Smooth muscle cell (in vitro differentiated cells): ENCODE data around the gene MTFP1. TPM values are rescaled to one million over a fixed set of nuclear protein-coding genes. Genes with fewer than 3 reads are reported as not detected.

Source experiments
- DNase-seq: peaks from one replicate; lab custom pipeline; 2025; ENCODE audit not compliant: unreplicated experiment; lab: John Stamatoyannopoulos, UW
- H2AFZ ChIP-seq: fragments of 200-600 bp; sonication (generic); 2 replicates; pipeline ENCODE4 v1.6.0; 2016; ENCODE audit warnings: antibody characterized with exemption, low read depth, mild to moderate bottlenecking
- H3F3A ChIP-seq: fragments of 200-600 bp; sonication (generic); 2 replicates; pipeline ENCODE4 v1.6.0; 2017; ENCODE audit warnings: antibody characterized with exemption, low read depth
- H3K27ac ChIP-seq: fragments of 200-600 bp; sonication (generic); 2 replicates; pipeline ENCODE4 v1.5.1; 2016; ENCODE audit warnings: low read depth, mild to moderate bottlenecking
- H3K27me3 ChIP-seq: fragments of 200-600 bp; sonication (generic); 2 replicates; pipeline ENCODE4 v1.6.1; 2016; ENCODE audit warnings: low read depth, mild to moderate bottlenecking
- H3K36me3 ChIP-seq: fragments of 200-600 bp; sonication (generic); 2 replicates; pipeline ENCODE4 v1.5.1; 2016; ENCODE audit warnings: low read depth
- H3K4me1 ChIP-seq: fragments of 200-600 bp; sonication (generic); 2 replicates; pipeline ENCODE4 v1.5.1; 2016; ENCODE audit warnings: low read depth
- H3K4me2 ChIP-seq: fragments of 200-600 bp; sonication (generic); 2 replicates; pipeline ENCODE4 v1.6.0; 2016; ENCODE audit warnings: mild to moderate bottlenecking
- H3K4me3 ChIP-seq: fragments of 200-600 bp; sonication (generic); 2 replicates; pipeline ENCODE4 v1.5.1; 2016; ENCODE audit warnings: mild to moderate bottlenecking
- H3K79me2 ChIP-seq: fragments of 200-600 bp; sonication (generic); 2 replicates; pipeline ENCODE4 v1.6.0; 2016; ENCODE audit warnings: low read depth, mild to moderate bottlenecking
- H3K9ac ChIP-seq: fragments of 200-600 bp; sonication (generic); 2 replicates; pipeline ENCODE4 v1.6.0; 2016; ENCODE audit warnings: low read depth
- H3K9me3 ChIP-seq: fragments of 200-600 bp; sonication (generic); replicated peaks from 2 replicates; pipeline ENCODE4 v1.5.1; 2016; ENCODE audit warnings: low read depth
- H4K20me1 ChIP-seq: fragments of 200-600 bp; sonication (generic); 2 replicates; pipeline ENCODE4 v1.6.0; 2016; ENCODE audit warnings: low read depth
- WGBS: methylation state at CpG from one replicate; pipeline ENCODE4 v1.1.7; 2016; ENCODE audit warnings: low lambda C conversion rate; 5-methylcytosine and 5-hydroxymethylcytosine counted together
- polyA plus RNA-seq: library from polyadenylated mRNA; unstranded; fragments of >200 nt; fragmentation: Nextera tagmentation; extraction: Ambion mirVana; gene quantifications from 2 replicates; pipeline ENCODE4 v1.2.1, GENCODE V29; 2016
- total RNA-seq: library from RNA; depleted of rRNA; stranded (reverse); fragments of >200 nt; gene quantifications from 2 replicates; pipeline ENCODE4 v1.2.3, GENCODE V29; 2014
- TF ChIP-seq, protein P1 (sequence below): fragments of 200-600 bp; sonication (generic); IDR thresholded peaks from 2 replicates; pipeline ENCODE4 v1.5.1; 2017; ENCODE audit warnings: borderline replicate concordance, mild to moderate bottlenecking, antibody characterized with exemption; ENCODE audit not compliant: insufficient read depth, poor library complexity, severe bottlenecking

MTFP1 gene
- total and polyA plus RNA-seq, 2 experiments from 2014 or later: 14.4 to 30.9 TPM

DNA sequence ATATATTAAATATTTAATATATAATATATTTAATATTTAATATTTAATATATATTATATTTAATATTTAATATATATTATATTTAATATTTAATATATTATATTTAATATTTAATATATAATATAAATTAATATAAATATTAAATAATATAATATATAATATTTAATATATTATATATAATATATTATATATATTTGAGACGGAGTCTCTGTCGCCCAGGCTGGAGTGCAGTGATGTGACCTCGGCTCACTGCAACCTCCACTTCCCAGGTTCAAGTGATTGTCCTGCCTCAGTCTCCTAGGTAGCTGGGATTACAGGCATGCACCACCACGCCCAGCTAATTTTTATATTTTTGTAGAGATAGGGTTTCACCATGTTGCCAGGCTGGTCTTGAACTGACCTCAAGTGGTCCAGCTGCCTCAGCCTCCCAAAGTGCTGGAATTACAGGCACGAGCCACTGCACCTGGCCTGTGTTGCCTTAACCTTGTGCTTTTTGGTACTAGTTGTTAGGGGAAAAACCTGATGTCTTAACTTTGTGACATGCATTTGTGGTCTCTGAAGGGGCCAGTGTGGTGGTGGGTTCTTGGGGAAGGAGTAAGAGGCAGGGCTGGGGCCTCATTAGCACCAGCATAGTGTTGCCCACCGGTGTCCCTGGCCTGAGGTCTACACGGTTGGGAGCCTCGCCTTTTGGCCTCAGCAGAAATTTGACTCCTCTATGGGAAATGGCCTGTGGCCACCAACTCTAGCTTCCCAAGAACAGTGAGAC lies 29.7 kb downstream of the MTFP1 start:
- Histone ChIP-seq H4K20me1 (no peaks in the 10 kb centered on the region), H3K27me3 (no peaks in the 10 kb centered on the region), H3K4me3 (no peak overlapping the region), H2AFZ (no peak overlapping the region), H3K79me2 (no peaks in the 10 kb centered on the region), H3F3A (no peaks in the 10 kb centered on the region), H3K9me3 (no peaks in the 10 kb centered on the region), H3K4me1 (no peaks in the 10 kb centered on the region), H3K4me2 (no peak overlapping the region), H3K9ac (no peak overlapping the region), H3K27ac (no peak overlapping the region), H3K36me3 (no peaks in the 10 kb centered on the region)
- TF ChIP-seq, protein P1, sequence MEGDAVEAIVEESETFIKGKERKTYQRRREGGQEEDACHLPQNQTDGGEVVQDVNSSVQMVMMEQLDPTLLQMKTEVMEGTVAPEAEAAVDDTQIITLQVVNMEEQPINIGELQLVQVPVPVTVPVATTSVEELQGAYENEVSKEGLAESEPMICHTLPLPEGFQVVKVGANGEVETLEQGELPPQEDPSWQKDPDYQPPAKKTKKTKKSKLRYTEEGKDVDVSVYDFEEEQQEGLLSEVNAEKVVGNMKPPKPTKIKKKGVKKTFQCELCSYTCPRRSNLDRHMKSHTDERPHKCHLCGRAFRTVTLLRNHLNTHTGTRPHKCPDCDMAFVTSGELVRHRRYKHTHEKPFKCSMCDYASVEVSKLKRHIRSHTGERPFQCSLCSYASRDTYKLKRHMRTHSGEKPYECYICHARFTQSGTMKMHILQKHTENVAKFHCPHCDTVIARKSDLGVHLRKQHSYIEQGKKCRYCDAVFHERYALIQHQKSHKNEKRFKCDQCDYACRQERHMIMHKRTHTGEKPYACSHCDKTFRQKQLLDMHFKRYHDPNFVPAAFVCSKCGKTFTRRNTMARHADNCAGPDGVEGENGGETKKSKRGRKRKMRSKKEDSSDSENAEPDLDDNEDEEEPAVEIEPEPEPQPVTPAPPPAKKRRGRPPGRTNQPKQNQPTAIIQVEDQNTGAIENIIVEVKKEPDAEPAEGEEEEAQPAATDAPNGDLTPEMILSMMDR: no peak
- no peak for DNase-seq
- 93% methylated on average over 8 of the region's 8 CpGs for WGBS

DNA sequence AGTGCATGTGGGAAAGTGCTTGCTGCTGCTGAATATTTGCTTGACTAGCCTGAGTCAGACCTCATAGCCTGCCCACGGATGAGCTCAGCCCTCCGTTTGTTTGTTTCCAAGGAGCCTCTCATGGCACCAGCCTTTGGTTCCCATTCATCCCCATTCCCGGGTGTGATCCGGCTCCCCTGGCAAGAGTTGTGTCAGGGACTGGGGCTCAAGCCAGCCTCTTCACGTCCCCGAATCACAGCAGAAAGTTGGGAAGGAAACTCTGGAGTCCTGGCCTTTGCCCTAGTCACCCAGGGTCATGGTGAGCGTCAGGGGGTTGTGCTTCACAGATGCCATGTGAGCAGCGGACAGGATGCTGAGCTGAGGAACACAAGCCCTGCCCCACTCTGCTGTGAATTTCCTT lies 32.4 kb downstream of the MTFP1 start:
- Histone ChIP-seq H2AFZ (no peak overlapping the region), H3K4me3 (no peak overlapping the region), H3K9me3 (no peaks in the 10 kb centered on the region), H3K9ac (no peak overlapping the region), H4K20me1 (no peaks in the 10 kb centered on the region), H3K36me3 (no peaks in the 10 kb centered on the region), H3K27me3 (no peaks in the 10 kb centered on the region), H3K4me1 (no peaks in the 10 kb centered on the region), H3K27ac (no peak overlapping the region), H3K79me2 (no peaks in the 10 kb centered on the region), H3F3A (no peaks in the 10 kb centered on the region), H3K4me2 (no peak overlapping the region)
- DNase-seq: no peak
- TF ChIP-seq, protein P1: no peak
- WGBS: 73% methylated on average over 8 of the region's 8 CpGs

DNA sequence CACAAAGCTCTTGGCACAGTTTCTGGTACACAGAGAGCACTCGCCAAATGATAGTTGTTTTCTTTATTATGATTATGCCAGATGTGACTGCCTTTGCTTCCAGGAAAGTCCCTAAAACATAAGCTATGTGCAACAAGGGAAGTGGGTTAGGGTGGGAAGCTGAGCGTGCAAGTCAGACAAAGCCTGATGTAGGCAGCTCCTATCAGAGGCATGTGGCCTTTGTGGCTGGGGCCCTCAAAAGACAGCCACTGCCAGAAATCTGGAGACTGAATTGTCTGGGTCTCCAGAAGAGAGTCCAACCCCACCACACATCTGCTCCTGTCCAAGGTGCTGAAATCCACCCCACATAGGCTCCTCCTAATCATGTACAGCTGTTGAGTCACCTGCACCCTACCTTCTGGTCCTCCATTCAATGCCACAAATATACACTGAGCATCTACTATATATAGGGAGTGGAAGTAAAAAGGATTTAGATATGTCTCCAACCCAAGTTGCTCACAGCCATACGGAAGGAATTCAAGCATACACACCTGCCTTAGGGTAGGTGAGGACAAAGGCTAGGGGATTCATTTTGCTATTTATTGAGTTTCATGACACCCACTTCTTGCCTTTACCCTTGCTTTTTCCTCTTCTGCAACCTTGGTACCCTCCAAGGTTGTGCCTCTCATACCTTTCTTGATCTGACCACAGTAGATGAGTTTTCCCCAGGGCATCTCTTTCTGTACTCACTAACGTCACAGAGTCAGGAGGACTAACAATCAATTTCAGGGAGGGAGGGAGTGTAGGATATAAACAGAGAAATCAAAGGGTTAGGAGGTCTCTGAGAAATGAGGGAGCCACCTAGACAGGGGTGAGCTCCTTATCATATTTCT lies 33.8 kb downstream of the MTFP1 start:
- DNase-seq: no peak

More for the DNA sequence above, 33.8 kb downstream of the MTFP1 start:
- Histone ChIP-seq H3K27me3 (no peaks in the 10 kb centered on the region), H3K36me3 (no peaks in the 10 kb centered on the region), H3K79me2 (no peaks in the 10 kb centered on the region), H3K4me3 (no peak overlapping the region), H3K4me1 (no peaks in the 10 kb centered on the region), H3K27ac (no peak overlapping the region), H3F3A (no peaks in the 10 kb centered on the region), H3K9me3 (no peaks in the 10 kb centered on the region), H3K9ac (no peak overlapping the region), H4K20me1 (no peaks in the 10 kb centered on the region), H2AFZ (no peak overlapping the region), H3K4me2 (no peak overlapping the region)
- WGBS: 59% methylated on average over 4 of the region's 4 CpGs
- TF ChIP-seq, protein P1: no peak
